ENCODE results near the gene MDH2. TPM values are rescaled to one million over a fixed set of nuclear protein-coding genes. Genes with fewer than 3 reads are reported as not detected.

MDH2 gene
- 96.7 and 197 TPM in 2 replicates for total RNA-seq

GRCh38 chr7:76047811-76048667 is at the start of gene MDH2, which contains the start of gene STYXL1:
Gene MDH2 (plus strand): TSS chr7:76048106. CDS start chr7:76048161, 55 bp downstream.
Gene STYXL1 (minus strand): TSS chr7:76048000. CDS start chr7:76030523, 17,477 bp downstream.

Other genes with a start within 250 kb of the MDH2 start
- gene CCL24, start 234.3 kb upstream of the MDH2 start, total RNA-seq, result not detected in 2 replicates
- gene RHBDD2, start 169.1 kb upstream of the MDH2 start, total RNA-seq, result 51.5 and 56.0 TPM in 2 replicates
- gene POR, start 133.0 kb upstream of the MDH2 start, total RNA-seq, result 76.3 and 86.3 TPM in 2 replicates
- 22.6 and 28.9 TPM in 2 replicates for gene TMEM120A, start 53.5 kb upstream of the MDH2 start, total RNA-seq
- 57.9 and 93.7 TPM in 2 replicates for gene STYXL1, start 106 bp upstream of the MDH2 start, total RNA-seq
- 7.1 and 8.5 TPM in 2 replicates for gene SRRM3, start 153.8 kb downstream of the MDH2 start, total RNA-seq

Data from epithelial cell of alveolus of lung (primary cell).